ENCODE data around the gene ASPM. TPM values are rescaled to one million over a fixed set of nuclear protein-coding genes. Genes with fewer than 3 reads are reported as not detected.
A peak's percentile ranks its signal among the peaks of the same experiment; 100 is the strongest.

ASPM gene
- total RNA-seq = 10 to 100 TPM; 31.7 to 35.1 TPM
- 48.0 TPM for polyA plus RNA-seq (2013, experiment 1 of 2)
- 55.7 TPM for polyA plus RNA-seq (2013, experiment 2 of 2)
- long read RNA-seq, experiment 1, partial matches to known transcripts = 20 of 27 reads
- long read RNA-seq, experiment 1, other reads (novel, unspliced or antisense) = 7 of 27 reads
- long read RNA-seq, experiment 2, full-length matches to known transcripts = 2 of 21 reads
- long read RNA-seq, experiment 2, partial matches to known transcripts = 11 of 21 reads
- long read RNA-seq, experiment 2, other reads (novel, unspliced or antisense) = 8 of 21 reads
- long read RNA-seq, experiment 3, full-length matches to known transcripts = 1 of 42 reads
- long read RNA-seq, experiment 3, partial matches to known transcripts = 31 of 42 reads
- long read RNA-seq, experiment 3, other reads (novel, unspliced or antisense) = 10 of 42 reads
- long read RNA-seq, experiment 4, partial matches to known transcripts = 8 of 8 reads
- long read RNA-seq, experiment 4, other reads (novel, unspliced or antisense) = 0 of 8 reads

DNA sequence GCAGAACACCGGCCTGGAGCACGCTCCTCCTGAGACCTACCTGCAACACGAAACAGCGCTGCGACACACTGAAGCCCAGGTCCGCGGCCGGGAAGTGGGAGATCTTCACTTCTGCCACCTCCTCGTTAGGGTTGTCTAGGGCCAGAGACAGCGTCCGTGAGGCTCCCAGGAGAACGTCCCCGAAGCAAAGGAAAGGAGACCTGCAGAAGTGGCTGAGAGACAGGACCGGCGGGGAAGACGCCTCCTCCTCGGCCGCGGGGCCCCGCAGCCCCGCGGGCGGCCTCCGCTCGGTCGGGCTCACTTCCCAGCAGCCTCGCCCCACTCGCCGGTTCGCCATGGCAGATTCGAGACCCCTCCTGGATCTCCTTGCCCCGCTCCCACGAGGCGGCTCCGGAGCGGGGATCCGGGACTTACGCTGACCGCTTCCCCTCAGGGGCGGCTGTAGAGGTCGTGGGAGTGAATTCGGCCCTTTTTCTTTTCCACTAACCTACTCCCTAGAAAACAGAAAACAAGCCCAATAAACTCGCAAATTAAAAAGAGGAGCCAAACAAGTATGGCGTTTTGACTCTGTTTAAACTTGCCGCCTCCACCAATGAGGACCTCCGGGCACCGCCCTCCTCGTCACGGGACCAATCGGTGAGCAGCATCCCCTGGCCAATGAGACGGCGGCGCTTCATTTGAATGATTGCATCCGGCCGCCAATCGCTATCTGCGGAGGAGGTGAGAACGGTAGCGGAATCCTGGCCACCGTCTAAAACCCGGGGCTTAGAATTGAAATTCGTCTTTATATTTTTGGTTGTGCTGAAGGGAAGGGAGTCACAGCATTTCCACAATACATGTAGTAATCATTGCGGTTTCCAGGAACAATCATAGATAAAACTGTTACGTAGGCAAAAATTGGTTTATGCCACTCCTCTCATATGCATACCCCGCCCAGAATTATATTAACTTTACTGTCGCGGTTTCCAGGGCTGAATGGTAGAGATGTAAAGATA, at the start of gene ASPM:
TSS of gene ASPM (minus strand) at position 569 of the 995 bp plus-strand sequence. CDS start at position 337, 232 bp downstream.
- Histone ChIP-seq H3K27ac (ENCODE audit: low read depth, low read length) (peak within 1 kb of the TSS; percentile 48), H3K9ac (ENCODE audit: extremely low read depth, low read length, poor library complexity, severe bottlenecking) (peak within 1 kb of the TSS; percentile 78), H3K4me1 (ENCODE audit: control insufficient read depth, insufficient read depth, low read length) (no peaks in the 10 kb centered on the region), H3K27me3 (ENCODE audit: control insufficient read depth, insufficient read depth, low read length, poor library complexity, severe bottlenecking) (no peaks in the 10 kb centered on the region), H3K9me3 (ENCODE audit: control insufficient read depth, low read length) (no peaks in the 10 kb centered on the region), H3K36me3 (ENCODE audit: control insufficient read depth, insufficient read depth, low read length) (peaks cover 15% of the 10 kb centered on the region), H3K4me3 (ENCODE audit: low read length) (peak within 1 kb of the TSS; percentile 98)
- H3K4me1 Mint-ChIP-seq = peaks cover 20% of the 10 kb centered on the region
- peak within 1 kb of the TSS; percentile 87 for H3K4me3 Mint-ChIP-seq
- whole genome bisulfite sequencing, 2 experiments (ENCODE audit: insufficient coverage in 1 of 2, insufficient read length in 1 of 2) = 0 to 1% methylated on average over 21 to 67 of the region's 67 CpGs
- no peaks in the 10 kb centered on the region for H3K9me3 Mint-ChIP-seq
- DNase-seq = peak; percentile 97
- no peak for TF ChIP-seq CTCF (conservative IDR thresholded peaks at IDR 0.05)
- H3K36me3 Mint-ChIP-seq (ENCODE audit: low read depth) = peaks cover 10% of the 10 kb centered on the region
- no peaks in the 10 kb centered on the region for H3K27me3 Mint-ChIP-seq (ENCODE audit: insufficient read depth)
- peak within 1 kb of the TSS; percentile 98 for H3K27ac Mint-ChIP-seq

- Histone ChIP-seq H3K36me3 (ENCODE audit: control insufficient read depth, insufficient read depth, low read length) (peaks cover 13% of the 10 kb centered on the region), H3K27ac (ENCODE audit: low read depth, low read length) (no peak overlapping the region), H3K9ac (ENCODE audit: extremely low read depth, low read length, poor library complexity, severe bottlenecking) (no peak overlapping the region), H3K27me3 (ENCODE audit: control insufficient read depth, insufficient read depth, low read length, poor library complexity, severe bottlenecking) (no peaks in the 10 kb centered on the region), H3K9me3 (ENCODE audit: control insufficient read depth, low read length) (no peaks in the 10 kb centered on the region), H3K4me3 (ENCODE audit: low read length) (no peak overlapping the region), H3K4me1 (ENCODE audit: control insufficient read depth, insufficient read depth, low read length) (no peaks in the 10 kb centered on the region)
- H3K9me3 Mint-ChIP-seq = no peaks in the 10 kb centered on the region
- no peak for DNase-seq
- TF ChIP-seq CTCF (conservative IDR thresholded peaks at IDR 0.05) = no peak
- H3K36me3 Mint-ChIP-seq (ENCODE audit: low read depth) = peaks cover 12% of the 10 kb centered on the region
- no peaks in the 10 kb centered on the region for H3K27me3 Mint-ChIP-seq (ENCODE audit: insufficient read depth)
- H3K27ac Mint-ChIP-seq = peak overlapping the region; percentile 28
- H3K4me3 Mint-ChIP-seq = no peak overlapping the region
- H3K4me1 Mint-ChIP-seq = peaks cover 35% of the 10 kb centered on the region
Observed at GRCh38 chr1:197195100-197195499, 48.6 kb upstream of the ASPM start.

GRCh38 chr1:197184190-197184589, 37.7 kb upstream of the ASPM start:
- Mint-ChIP-seq H3K9me3 (no peaks in the 10 kb centered on the region), H3K4me3 (no peak overlapping the region), H3K27ac (no peak overlapping the region), H3K4me1 (no peaks in the 10 kb centered on the region), H3K27me3 (ENCODE audit: insufficient read depth) (no peaks in the 10 kb centered on the region), H3K36me3 (ENCODE audit: low read depth) (peaks cover 36% of the 10 kb centered on the region)
- H3K4me1 ChIP-seq (ENCODE audit: control insufficient read depth, insufficient read depth, low read length) = no peaks in the 10 kb centered on the region
- no peak overlapping the region for H3K4me3 ChIP-seq (ENCODE audit: low read length)
- DNase-seq = no peak
- H3K27me3 ChIP-seq (ENCODE audit: control insufficient read depth, insufficient read depth, low read length, poor library complexity, severe bottlenecking) = no peaks in the 10 kb centered on the region
- H3K9ac ChIP-seq (ENCODE audit: extremely low read depth, low read length, poor library complexity, severe bottlenecking) = no peak overlapping the region
- no peak overlapping the region for H3K27ac ChIP-seq (ENCODE audit: low read depth, low read length)
- no peak for TF ChIP-seq CTCF (conservative IDR thresholded peaks at IDR 0.05)
- H3K9me3 ChIP-seq (ENCODE audit: control insufficient read depth, low read length) = no peaks in the 10 kb centered on the region
- WGBS, 2 experiments (ENCODE audit: insufficient coverage in 1 of 2, insufficient read length in 1 of 2) = 94% methylated on average over 1 of the region's 1 CpG; no CpG with 5 or more reads in 1 of the 2 experiments
- H3K36me3 ChIP-seq (ENCODE audit: control insufficient read depth, insufficient read depth, low read length) = peaks cover 83% of the 10 kb centered on the region

Data from endodermal cell (in vitro differentiated cells).